Activated CD8-positive, alpha-beta memory T cell treated with anti-CD3 and anti-CD28 coated beads for 48 hours (primary cell): ENCODE results near the gene COL9A3.
"Not testable (repeated sequence)": the region's sequence is repeated elsewhere in the genome, so short reads cannot be mapped to it uniquely, and the experiment has no call there.

Experiments used
- DNase-seq, 3 experiments: peaks; one replicate each; pipeline ENCODE4 v3.0.0-alpha.2; 2020; ENCODE audit warnings: low read depth in 2 of 3, low spot score in 2 of 3

COL9A3 gene

GRCh38 chr20:62852841-62853240 lies 36.0 kb downstream of the COL9A3 start:
- no peak for DNase-seq

- DNase-seq = not testable (repeated sequence)
Observed at GRCh38 chr20:62853304-62853703, 36.5 kb downstream of the COL9A3 start.

GRCh38 chr20:62854121-62854520 lies 37.3 kb downstream of the COL9A3 start:
- DNase-seq = no peak

- DNase-seq = no peak
Observed at GRCh38 chr20:62855120-62855519, 38.3 kb downstream of the COL9A3 start.

- no peak for DNase-seq
Observed at GRCh38 chr20:62856931-62857619, 40.2 kb downstream of the COL9A3 start.

- DNase-seq = no peak
Observed at GRCh38 chr20:62858058-62858830, 41.4 kb downstream of the COL9A3 start.

GRCh38 chr20:62859721-62860120 lies 42.9 kb downstream of the COL9A3 start:
- no peak for DNase-seq

GRCh38 chr20:62860391-62860923 lies 43.6 kb downstream of the COL9A3 start:
- DNase-seq = no peak

- peak in 1 of 3 experiments; percentile 8 for DNase-seq
Observed at GRCh38 chr20:62860924-62861691, 44.3 kb downstream of the COL9A3 start.

- DNase-seq = peak; percentile 90 to 99 (median 97)
Observed at GRCh38 chr20:62861726-62862336, 45.0 kb downstream of the COL9A3 start, which contains the start of gene TCFL5. Gene TCFL5, minus strand, starts transcription at chr20:62861822. Its CDS starts 152 bp downstream, at chr20:62861670.

- no peak for DNase-seq
Observed at GRCh38 chr20:62864207-62864606, 47.4 kb downstream of the COL9A3 start.

GRCh38 chr20:62872184-62872847 lies 55.5 kb downstream of the COL9A3 start:
- DNase-seq = no peak

GRCh38 chr20:62872862-62873261 lies 56.0 kb downstream of the COL9A3 start:
- no peak for DNase-seq

- no peak for DNase-seq
Observed at GRCh38 chr20:62873280-62873679, 56.4 kb downstream of the COL9A3 start.

- peak in 1 of 3 experiments; percentile 26 for DNase-seq
Observed at GRCh38 chr20:62873681-62874031, 56.8 kb downstream of the COL9A3 start.

GRCh38 chr20:62874964-62875344 lies 58.1 kb downstream of the COL9A3 start:
- no peak for DNase-seq

GRCh38 chr20:62875419-62876361 lies 58.8 kb downstream of the COL9A3 start:
- no peak for DNase-seq

GRCh38 chr20:62876501-62876901 lies 59.7 kb downstream of the COL9A3 start:
- DNase-seq = no peak
